ENCODE data around the gene TUT7. TPM values are rescaled to one million over a fixed set of nuclear protein-coding genes. Genes with fewer than 3 reads are reported as not detected.
"Not testable (repeated sequence)": the region's sequence is repeated elsewhere in the genome, so short reads cannot be mapped to it uniquely, and the experiment has no call there.

Gene TUT7
- total RNA-seq, 2 donors from 2014 or later, result 42.7 to 79.0 TPM

- Mint-ChIP-seq H3K27ac (peak overlapping the region; percentile 89), H3K4me1 (peaks cover 23% of the 10 kb centered on the region), H3K27me3 (no peaks in the 10 kb centered on the region), H3K36me3 (ENCODE audit: low read depth) (peaks cover 100% of the 10 kb centered on the region), H3K9me3 (no peaks in the 10 kb centered on the region), H3K4me3 (peak overlapping the region; percentile 66)
- no peak for ATAC-seq (replicated peaks)
Measured at GRCh38 chr9:86304236-86304730, 49.9 kb downstream of the TUT7 start.

GRCh38 chr9:86303316-86303975 is 50.8 kb downstream of the TUT7 start:
- ATAC-seq (replicated peaks), result peak; percentile 100
- H3K27me3 Mint-ChIP-seq, result no peaks in the 10 kb centered on the region
- H3K4me3 Mint-ChIP-seq, result peak overlapping the region; percentile 66
- peaks cover 23% of the 10 kb centered on the region for H3K4me1 Mint-ChIP-seq
- H3K9me3 Mint-ChIP-seq, result no peaks in the 10 kb centered on the region
- peaks cover 100% of the 10 kb centered on the region for H3K36me3 Mint-ChIP-seq (ENCODE audit: low read depth)
- H3K27ac Mint-ChIP-seq, result peak overlapping the region; percentile 89

GRCh38 chr9:86301686-86302085 is 52.5 kb downstream of the TUT7 start:
- Mint-ChIP-seq H3K4me3 (no peak overlapping the region), H3K9me3 (no peaks in the 10 kb centered on the region), H3K36me3 (ENCODE audit: low read depth) (peaks cover 100% of the 10 kb centered on the region)

GRCh38 chr9:86300701-86301100 is 53.5 kb downstream of the TUT7 start:
- Mint-ChIP-seq H3K27me3 (no peaks in the 10 kb centered on the region), H3K4me3 (no peak overlapping the region), H3K36me3 (ENCODE audit: low read depth) (peaks cover 100% of the 10 kb centered on the region), H3K9me3 (no peaks in the 10 kb centered on the region), H3K27ac (no peak overlapping the region), H3K4me1 (peaks cover 23% of the 10 kb centered on the region)
- ATAC-seq (replicated peaks), result no peak

More at GRCh38 chr9:86301686-86302085, 52.5 kb downstream of the TUT7 start:
- no peaks in the 10 kb centered on the region for H3K27me3 Mint-ChIP-seq
- ATAC-seq (replicated peaks), result no peak
- peaks cover 23% of the 10 kb centered on the region for H3K4me1 Mint-ChIP-seq
- H3K27ac Mint-ChIP-seq, result peak overlapping the region; percentile 70

GRCh38 chr9:86298873-86299272 is 55.3 kb downstream of the TUT7 start:
- peaks cover 17% of the 10 kb centered on the region for H3K4me1 Mint-ChIP-seq
- peaks cover 96% of the 10 kb centered on the region for H3K36me3 Mint-ChIP-seq (ENCODE audit: low read depth)
- peak overlapping the region; percentile 5 for H3K4me3 Mint-ChIP-seq
- no peaks in the 10 kb centered on the region for H3K27me3 Mint-ChIP-seq
- H3K9me3 Mint-ChIP-seq, result no peaks in the 10 kb centered on the region
- ATAC-seq (replicated peaks), result no peak
- H3K27ac Mint-ChIP-seq, result peak overlapping the region; percentile 42

- H3K4me1 Mint-ChIP-seq; ATAC-seq (replicated peaks); H3K27me3 Mint-ChIP-seq; H3K4me3 Mint-ChIP-seq; H3K9me3 Mint-ChIP-seq; H3K27ac Mint-ChIP-seq: not testable (repeated sequence)
- peaks cover 85% of the 10 kb centered on the region for H3K36me3 Mint-ChIP-seq (ENCODE audit: low read depth)
Measured at GRCh38 chr9:86290341-86290740, 63.9 kb downstream of the TUT7 start.

GRCh38 chr9:86288499-86289198 is 65.6 kb downstream of the TUT7 start:
- no peaks in the 10 kb centered on the region for H3K9me3 Mint-ChIP-seq
- H3K4me1 Mint-ChIP-seq, result peaks cover under 1% of the 10 kb centered on the region
- ATAC-seq (replicated peaks), result no peak
- H3K36me3 Mint-ChIP-seq (ENCODE audit: low read depth), result peaks cover 72% of the 10 kb centered on the region
- H3K27me3 Mint-ChIP-seq, result no peaks in the 10 kb centered on the region
- H3K27ac Mint-ChIP-seq, result peak overlapping the region; percentile 24
- no peak overlapping the region for H3K4me3 Mint-ChIP-seq

- no peak overlapping the region for H3K27ac Mint-ChIP-seq
- H3K4me1 Mint-ChIP-seq, result peaks cover 8% of the 10 kb centered on the region
- no peak for ATAC-seq (replicated peaks)
- H3K4me3 Mint-ChIP-seq, result no peak overlapping the region
- peaks cover 56% of the 10 kb centered on the region for H3K36me3 Mint-ChIP-seq (ENCODE audit: low read depth)
- H3K9me3 Mint-ChIP-seq, result no peaks in the 10 kb centered on the region
- no peaks in the 10 kb centered on the region for H3K27me3 Mint-ChIP-seq
Measured at GRCh38 chr9:86287013-86287412, 67.2 kb downstream of the TUT7 start.

- no peaks in the 10 kb centered on the region for H3K27me3 Mint-ChIP-seq
- H3K4me3 Mint-ChIP-seq, result no peak overlapping the region
- no peaks in the 10 kb centered on the region for H3K9me3 Mint-ChIP-seq
- H3K4me1 Mint-ChIP-seq, result peaks cover 8% of the 10 kb centered on the region
- H3K36me3 Mint-ChIP-seq (ENCODE audit: low read depth), result peaks cover 54% of the 10 kb centered on the region
- H3K27ac Mint-ChIP-seq, result no peak overlapping the region
- no peak for ATAC-seq (replicated peaks)
Measured at GRCh38 chr9:86286278-86286677, 67.9 kb downstream of the TUT7 start.

- Mint-ChIP-seq H3K9me3 (no peaks in the 10 kb centered on the region), H3K27me3 (no peaks in the 10 kb centered on the region)
Measured at GRCh38 chr9:86285261-86285660, 68.9 kb downstream of the TUT7 start.

GRCh38 chr9:86282979-86283535 is 71.2 kb downstream of the TUT7 start:
- H3K27ac Mint-ChIP-seq, result peak overlapping the region; percentile 90
- no peaks in the 10 kb centered on the region for H3K9me3 Mint-ChIP-seq
- H3K4me1 Mint-ChIP-seq, result peaks cover 23% of the 10 kb centered on the region
- H3K4me3 Mint-ChIP-seq, result peak overlapping the region; percentile 89
- H3K36me3 Mint-ChIP-seq (ENCODE audit: low read depth), result peaks cover 51% of the 10 kb centered on the region
- peak; percentile 71 for ATAC-seq (replicated peaks)
- H3K27me3 Mint-ChIP-seq, result no peaks in the 10 kb centered on the region

More at GRCh38 chr9:86285261-86285660, 68.9 kb downstream of the TUT7 start:
- Mint-ChIP-seq H3K4me3 (no peak overlapping the region), H3K27ac (no peak overlapping the region), H3K4me1 (peaks cover 8% of the 10 kb centered on the region), H3K36me3 (ENCODE audit: low read depth) (peaks cover 56% of the 10 kb centered on the region)
- no peak for ATAC-seq (replicated peaks)

GRCh38 chr9:86282077-86282978 is 71.9 kb downstream of the TUT7 start, which contains the start of gene ISCA1:
TSS of gene ISCA1 (minus strand) at chr9:86282538. CDS start at chr9:86282458, 80 bp downstream.
- peak; percentile 85 for ATAC-seq (replicated peaks)
- Mint-ChIP-seq H3K9me3 (no peaks in the 10 kb centered on the region), H3K4me1 (peaks cover 23% of the 10 kb centered on the region), H3K4me3 (peak within 1 kb of the TSS; percentile 89), H3K27ac (peak within 1 kb of the TSS; percentile 90), H3K27me3 (no peaks in the 10 kb centered on the region), H3K36me3 (ENCODE audit: low read depth) (peaks cover 51% of the 10 kb centered on the region)

GRCh38 chr9:86281593-86282076 is 72.6 kb downstream of the TUT7 start:
- H3K27me3 Mint-ChIP-seq, result no peaks in the 10 kb centered on the region
- peaks cover 50% of the 10 kb centered on the region for H3K36me3 Mint-ChIP-seq (ENCODE audit: low read depth)
- no peaks in the 10 kb centered on the region for H3K9me3 Mint-ChIP-seq
- peak overlapping the region; percentile 79 for H3K27ac Mint-ChIP-seq
- peaks cover 23% of the 10 kb centered on the region for H3K4me1 Mint-ChIP-seq
- H3K4me3 Mint-ChIP-seq, result peak overlapping the region; percentile 89
- peak; percentile 3 for ATAC-seq (replicated peaks)

GRCh38 chr9:86280580-86280979 is 73.6 kb downstream of the TUT7 start:
- no peaks in the 10 kb centered on the region for H3K9me3 Mint-ChIP-seq
- no peaks in the 10 kb centered on the region for H3K27me3 Mint-ChIP-seq
- H3K27ac Mint-ChIP-seq, result no peak overlapping the region
- peaks cover 23% of the 10 kb centered on the region for H3K4me1 Mint-ChIP-seq
- peak overlapping the region; percentile 89 for H3K4me3 Mint-ChIP-seq
- ATAC-seq (replicated peaks), result no peak
- H3K36me3 Mint-ChIP-seq (ENCODE audit: low read depth), result peaks cover 47% of the 10 kb centered on the region
